Smooth muscle cell (in vitro differentiated cells): Measurements from ENCODE around the gene MYB. TPM values are rescaled to one million over a fixed set of nuclear protein-coding genes. Genes with fewer than 3 reads are reported as not detected.

Experiments used
- DNase-seq: peaks from one replicate; lab custom pipeline; 2025; ENCODE audit not compliant: unreplicated experiment; lab: John Stamatoyannopoulos, UW
- H2AFZ ChIP-seq: fragments of 200-600 bp; sonication (generic); 2 replicates; pipeline ENCODE4 v1.6.0; 2016; ENCODE audit warnings: antibody characterized with exemption, low read depth, mild to moderate bottlenecking
- H3F3A ChIP-seq: fragments of 200-600 bp; sonication (generic); 2 replicates; pipeline ENCODE4 v1.6.0; 2017; ENCODE audit warnings: antibody characterized with exemption, low read depth
- H3K27ac ChIP-seq: fragments of 200-600 bp; sonication (generic); 2 replicates; pipeline ENCODE4 v1.5.1; 2016; ENCODE audit warnings: low read depth, mild to moderate bottlenecking
- H3K27me3 ChIP-seq: fragments of 200-600 bp; sonication (generic); 2 replicates; pipeline ENCODE4 v1.6.1; 2016; ENCODE audit warnings: low read depth, mild to moderate bottlenecking
- H3K36me3 ChIP-seq: fragments of 200-600 bp; sonication (generic); 2 replicates; pipeline ENCODE4 v1.5.1; 2016; ENCODE audit warnings: low read depth
- H3K4me1 ChIP-seq: fragments of 200-600 bp; sonication (generic); 2 replicates; pipeline ENCODE4 v1.5.1; 2016; ENCODE audit warnings: low read depth
- H3K4me2 ChIP-seq: fragments of 200-600 bp; sonication (generic); 2 replicates; pipeline ENCODE4 v1.6.0; 2016; ENCODE audit warnings: mild to moderate bottlenecking
- H3K4me3 ChIP-seq: fragments of 200-600 bp; sonication (generic); 2 replicates; pipeline ENCODE4 v1.5.1; 2016; ENCODE audit warnings: mild to moderate bottlenecking
- H3K79me2 ChIP-seq: fragments of 200-600 bp; sonication (generic); 2 replicates; pipeline ENCODE4 v1.6.0; 2016; ENCODE audit warnings: low read depth, mild to moderate bottlenecking
- H3K9ac ChIP-seq: fragments of 200-600 bp; sonication (generic); 2 replicates; pipeline ENCODE4 v1.6.0; 2016; ENCODE audit warnings: low read depth
- H3K9me3 ChIP-seq: fragments of 200-600 bp; sonication (generic); replicated peaks from 2 replicates; pipeline ENCODE4 v1.5.1; 2016; ENCODE audit warnings: low read depth
- H4K20me1 ChIP-seq: fragments of 200-600 bp; sonication (generic); 2 replicates; pipeline ENCODE4 v1.6.0; 2016; ENCODE audit warnings: low read depth
- CTCF ChIP-seq: fragments of 200-600 bp; sonication (generic); IDR thresholded peaks from 2 replicates; pipeline ENCODE4 v1.5.1; 2017; ENCODE audit warnings: borderline replicate concordance, mild to moderate bottlenecking, antibody characterized with exemption; ENCODE audit not compliant: insufficient read depth, poor library complexity, severe bottlenecking
- WGBS: methylation state at CpG from one replicate; pipeline ENCODE4 v1.1.7; 2016; ENCODE audit warnings: low lambda C conversion rate; 5-methylcytosine and 5-hydroxymethylcytosine counted together
- polyA plus RNA-seq: library from polyadenylated mRNA; unstranded; fragments of >200 nt; fragmentation: Nextera tagmentation; extraction: Ambion mirVana; gene quantifications from 2 replicates; pipeline ENCODE4 v1.2.1, GENCODE V29; 2016
- total RNA-seq: library from RNA; depleted of rRNA; stranded (reverse); fragments of >200 nt; gene quantifications from 2 replicates; pipeline ENCODE4 v1.2.3, GENCODE V29; 2014

Gene MYB
- total and polyA plus RNA-seq, 2 experiments from 2014 or later, result 0.25 to 1.2 TPM

- no peak overlapping the region for H3K4me3 ChIP-seq
- H3K79me2 ChIP-seq, result no peaks in the 10 kb centered on the region
- H3K36me3 ChIP-seq, result no peaks in the 10 kb centered on the region
- no peak overlapping the region for H3K9ac ChIP-seq
- no peaks in the 10 kb centered on the region for H3F3A ChIP-seq
- H3K9me3 ChIP-seq, result no peaks in the 10 kb centered on the region
- no peak for TF ChIP-seq CTCF
- H2AFZ ChIP-seq, result no peak overlapping the region
- H3K4me1 ChIP-seq, result no peaks in the 10 kb centered on the region
- no peak overlapping the region for H3K27ac ChIP-seq
- no peak overlapping the region for H3K4me2 ChIP-seq
- no peak for DNase-seq
- peaks cover 54% of the 10 kb centered on the region for H3K27me3 ChIP-seq
- no peaks in the 10 kb centered on the region for H4K20me1 ChIP-seq
- WGBS, result 76% methylated on average over 1 of the region's 1 CpG
These were observed 8.2 kb downstream of the MYB start for GRCh38 chr6:135189344-135189743.

- Histone ChIP-seq H3K4me1 (no peaks in the 10 kb centered on the region), H3K9me3 (no peaks in the 10 kb centered on the region), H3K4me2 (no peak overlapping the region), H3K36me3 (no peaks in the 10 kb centered on the region), H4K20me1 (no peaks in the 10 kb centered on the region), H3F3A (no peaks in the 10 kb centered on the region), H3K27me3 (peaks cover 30% of the 10 kb centered on the region), H3K27ac (no peak overlapping the region), H3K4me3 (no peak overlapping the region), H3K79me2 (no peaks in the 10 kb centered on the region), H2AFZ (no peak overlapping the region), H3K9ac (no peak overlapping the region)
- no peak for DNase-seq
- TF ChIP-seq CTCF, result no peak
- WGBS, result 92% methylated on average over 10 of the region's 10 CpGs
These were observed 10.6 kb downstream of the MYB start for GRCh38 chr6:135191508-135192255.

- Histone ChIP-seq H3K9me3 (no peaks in the 10 kb centered on the region), H3F3A (no peaks in the 10 kb centered on the region), H3K27me3 (peaks cover 22% of the 10 kb centered on the region), H3K4me3 (no peak overlapping the region), H2AFZ (no peak overlapping the region), H3K79me2 (no peaks in the 10 kb centered on the region), H3K9ac (no peak overlapping the region), H3K4me1 (no peaks in the 10 kb centered on the region), H3K4me2 (no peak overlapping the region), H3K27ac (no peak overlapping the region), H4K20me1 (no peaks in the 10 kb centered on the region), H3K36me3 (no peaks in the 10 kb centered on the region)
- TF ChIP-seq CTCF, result no peak
- no peak for DNase-seq
- WGBS, result 89% methylated on average over 13 of the region's 13 CpGs
These were observed 11.4 kb downstream of the MYB start for GRCh38 chr6:135192256-135193174.
